GM12873 (cell line): ENCODE data around the gene RAB3IL1.

ENCODE experiments used
- TF ChIP-seq, protein P1 (sequence below): IDR thresholded peaks from 2 replicates; pipeline ENCODE4 v1.5.1; 2012; ENCODE audit warnings: low read depth, mild to moderate bottlenecking, moderate library complexity, low read length, control low read depth; ENCODE audit not compliant: insufficient read depth; ENCODE audit errors: missing control alignments

The RAB3IL1 gene

DNA sequence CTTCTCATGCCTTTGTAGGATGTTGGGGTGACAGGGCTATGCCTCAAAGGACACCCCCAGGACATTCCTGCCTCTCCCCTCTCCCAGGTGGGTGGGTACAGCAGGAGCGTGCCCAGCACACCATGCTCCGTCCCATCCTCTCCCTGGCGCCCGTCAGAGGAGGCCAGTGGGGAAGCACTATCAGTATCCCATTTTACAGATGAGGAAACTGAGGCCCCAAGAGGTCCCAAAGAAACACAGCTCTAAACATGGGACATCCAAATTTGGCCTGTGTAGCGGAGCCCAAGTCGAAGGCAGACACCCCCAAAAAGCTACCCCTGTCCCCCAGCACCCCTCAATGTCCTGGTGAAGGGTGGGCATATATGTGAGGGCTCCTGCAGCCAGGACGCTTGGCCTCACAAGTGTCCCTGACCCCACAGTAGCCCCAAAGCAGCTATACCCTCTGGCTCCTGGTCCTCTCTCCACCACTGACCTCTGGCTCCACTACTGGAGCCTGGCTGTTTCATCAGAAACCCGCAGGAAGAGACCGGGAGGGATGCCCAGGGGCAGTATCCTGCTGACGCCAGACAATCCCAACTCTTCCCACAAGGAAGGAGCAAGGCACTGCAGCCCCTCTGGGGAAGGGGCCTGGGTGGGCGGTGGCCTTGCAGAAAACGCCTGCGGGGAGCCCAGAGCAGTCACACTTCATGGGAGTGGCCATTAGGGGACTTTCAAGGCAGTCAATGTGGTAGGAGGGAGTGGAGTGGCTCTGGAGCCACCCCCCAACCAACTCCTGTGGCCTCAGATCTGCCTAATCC, 31.4 kb downstream of the RAB3IL1 start:
- TF ChIP-seq, protein P1, sequence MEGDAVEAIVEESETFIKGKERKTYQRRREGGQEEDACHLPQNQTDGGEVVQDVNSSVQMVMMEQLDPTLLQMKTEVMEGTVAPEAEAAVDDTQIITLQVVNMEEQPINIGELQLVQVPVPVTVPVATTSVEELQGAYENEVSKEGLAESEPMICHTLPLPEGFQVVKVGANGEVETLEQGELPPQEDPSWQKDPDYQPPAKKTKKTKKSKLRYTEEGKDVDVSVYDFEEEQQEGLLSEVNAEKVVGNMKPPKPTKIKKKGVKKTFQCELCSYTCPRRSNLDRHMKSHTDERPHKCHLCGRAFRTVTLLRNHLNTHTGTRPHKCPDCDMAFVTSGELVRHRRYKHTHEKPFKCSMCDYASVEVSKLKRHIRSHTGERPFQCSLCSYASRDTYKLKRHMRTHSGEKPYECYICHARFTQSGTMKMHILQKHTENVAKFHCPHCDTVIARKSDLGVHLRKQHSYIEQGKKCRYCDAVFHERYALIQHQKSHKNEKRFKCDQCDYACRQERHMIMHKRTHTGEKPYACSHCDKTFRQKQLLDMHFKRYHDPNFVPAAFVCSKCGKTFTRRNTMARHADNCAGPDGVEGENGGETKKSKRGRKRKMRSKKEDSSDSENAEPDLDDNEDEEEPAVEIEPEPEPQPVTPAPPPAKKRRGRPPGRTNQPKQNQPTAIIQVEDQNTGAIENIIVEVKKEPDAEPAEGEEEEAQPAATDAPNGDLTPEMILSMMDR = no peak

DNA sequence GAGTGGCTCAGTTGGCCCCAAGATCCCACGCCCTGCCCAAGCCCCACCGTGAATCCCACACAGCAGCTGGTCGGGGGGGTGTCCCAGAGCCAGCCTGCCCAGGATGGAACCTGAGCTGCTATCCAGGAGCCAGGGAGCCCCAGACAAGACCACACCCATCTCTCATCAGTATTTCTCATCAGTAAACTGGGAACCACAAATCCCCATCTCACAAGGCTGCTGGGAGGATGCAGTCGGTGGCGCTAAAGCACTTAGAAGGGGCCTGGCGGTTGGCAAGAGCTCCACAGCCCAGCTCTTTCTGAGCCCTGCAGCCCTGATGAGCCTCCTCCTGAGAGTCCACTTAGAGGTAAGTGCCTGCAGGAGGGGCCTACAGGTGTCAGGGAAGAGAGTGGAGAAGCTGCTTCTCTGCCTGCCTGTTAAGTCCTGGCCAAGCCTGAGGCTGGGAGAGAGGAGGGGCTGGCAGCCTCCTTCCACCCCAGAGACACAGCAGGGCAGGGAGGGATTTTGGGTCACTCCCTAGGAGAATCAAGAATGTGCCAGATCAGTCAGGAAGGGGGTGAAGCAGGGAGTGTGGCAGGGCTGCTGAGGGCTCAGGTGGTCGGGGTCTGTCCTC, 32.1 kb downstream of the RAB3IL1 start:
- TF ChIP-seq, protein P1 = no peak

DNA sequence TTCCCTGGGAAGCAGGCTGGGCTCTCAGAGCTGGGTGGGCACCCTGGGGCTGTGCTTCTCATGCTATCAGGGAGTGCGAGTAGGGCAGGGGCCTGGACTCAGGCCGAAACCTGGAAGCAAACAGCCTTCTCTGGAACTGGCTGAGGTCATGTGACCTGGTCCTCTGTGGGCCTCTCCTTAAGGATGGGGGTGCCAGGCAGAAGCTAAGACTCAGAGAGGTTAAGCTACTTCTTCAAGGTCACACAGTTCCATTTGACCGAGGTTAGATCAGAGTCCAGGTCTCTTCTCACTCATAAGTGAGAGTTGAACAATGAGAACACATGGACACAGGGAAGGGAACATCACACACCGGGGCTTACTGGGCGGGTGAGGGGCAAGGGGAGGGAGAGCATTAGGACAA, 33.4 kb downstream of the RAB3IL1 start:
- TF ChIP-seq, protein P1 = no peak

DNA sequence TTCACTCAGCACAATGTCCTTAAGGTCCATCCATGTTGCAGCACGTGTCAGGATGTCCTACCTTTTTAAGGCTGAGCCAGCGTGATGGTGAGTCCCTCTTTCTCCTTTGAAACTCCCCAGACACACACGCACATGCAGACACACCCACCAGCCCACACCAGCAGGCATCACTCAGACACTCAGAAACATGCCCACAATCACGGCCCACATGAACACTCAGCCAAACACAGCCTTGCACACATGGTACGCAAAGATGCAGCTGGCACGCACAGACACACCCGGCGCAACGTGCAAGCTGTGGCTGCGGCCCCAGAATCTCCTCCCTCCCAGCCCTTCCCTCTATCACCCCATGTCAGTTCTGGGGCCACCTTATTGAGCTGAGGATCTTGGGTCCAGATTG, 34.0 kb downstream of the RAB3IL1 start:
- TF ChIP-seq, protein P1 = no peak

DNA sequence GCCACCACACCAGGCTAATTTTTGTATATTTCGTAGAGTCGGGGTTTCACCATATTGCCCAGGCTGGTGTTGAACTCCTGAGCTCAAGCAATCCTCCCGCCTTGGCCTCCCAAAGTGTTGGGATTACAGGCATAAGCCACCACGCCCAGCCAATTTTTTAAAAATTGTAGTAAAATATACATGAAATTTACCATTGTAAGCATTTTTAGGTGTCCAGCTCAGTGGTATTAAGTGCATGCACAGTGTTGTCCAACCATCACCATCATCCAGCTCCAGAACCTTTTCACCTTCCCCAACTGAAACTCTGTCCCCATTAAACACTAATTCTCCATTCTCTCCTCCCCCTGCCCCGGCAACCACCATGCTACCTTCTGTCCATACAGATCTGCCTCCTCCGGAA, 34.5 kb downstream of the RAB3IL1 start:
- TF ChIP-seq, protein P1 = no peak

DNA sequence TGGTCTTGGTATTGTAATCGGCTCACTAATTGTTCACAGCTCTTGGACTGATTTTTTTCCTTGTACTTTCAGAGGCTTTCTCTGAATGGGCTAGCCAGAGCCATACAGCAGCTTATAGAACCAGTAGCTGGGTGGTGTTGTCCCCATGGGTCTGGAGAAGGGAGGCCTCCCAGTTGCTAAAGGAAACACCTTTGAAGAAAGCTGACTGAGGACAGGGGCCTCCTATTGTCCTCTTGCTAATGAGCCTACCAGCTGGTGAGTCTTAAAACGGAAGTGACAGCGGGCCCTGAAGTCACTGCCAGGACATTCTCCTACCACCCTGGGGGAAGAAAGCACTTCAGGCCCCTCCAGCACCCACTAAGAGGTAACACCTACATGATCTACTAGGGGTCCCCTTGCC, 36.0 kb downstream of the RAB3IL1 start:
- TF ChIP-seq, protein P1 = no peak

DNA sequence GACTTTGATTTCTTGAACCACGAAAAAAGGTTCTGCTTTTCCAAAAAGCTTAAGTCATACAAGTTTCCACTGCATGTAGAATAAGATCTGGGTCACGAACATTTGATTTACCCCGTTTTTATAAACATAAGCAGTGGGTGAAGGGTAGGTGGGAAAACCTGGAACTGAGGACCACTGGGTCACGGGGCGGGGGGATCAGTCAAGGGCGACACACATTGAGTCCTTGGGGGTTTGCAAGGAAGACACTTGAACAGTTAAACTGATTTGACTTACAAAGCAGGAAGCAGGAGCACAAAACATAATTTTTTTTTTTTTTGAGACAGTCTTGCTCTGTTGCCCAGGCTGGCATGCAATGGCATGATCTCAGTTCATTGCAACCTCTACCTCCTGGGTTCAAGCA, 36.9 kb downstream of the RAB3IL1 start:
- TF ChIP-seq, protein P1 = no peak
